Skeletal muscle satellite cell (primary cell): ENCODE results near the gene LAMB4.

Experiments
- H3K27me3 ChIP-seq: 2 replicates; pipeline ENCODE4 v1.7.0; 2013; ENCODE audit warnings: low read length; ENCODE audit not compliant: control insufficient read depth, insufficient read depth
- H3K36me3 ChIP-seq: 2 replicates; pipeline ENCODE4 v1.7.0; 2013; ENCODE audit warnings: mild to moderate bottlenecking, control low read depth, low read length; ENCODE audit not compliant: insufficient read depth
- H3K4me1 ChIP-seq: 2 replicates; pipeline ENCODE4 v1.7.0; 2013; ENCODE audit warnings: low read length; ENCODE audit not compliant: control insufficient read depth, insufficient read depth
- H3K4me2 ChIP-seq: 2 replicates; pipeline ENCODE4 v1.7.0; 2013; ENCODE audit warnings: mild to moderate bottlenecking, low read length
- H3K4me3 ChIP-seq: 2 replicates; pipeline ENCODE4 v1.7.0; 2013; ENCODE audit warnings: low read length
- H3K9ac ChIP-seq: 2 replicates; pipeline ENCODE4 v1.7.0; 2013; ENCODE audit warnings: mild to moderate bottlenecking, low read depth, low read length, moderate library complexity
- H3K9me3 ChIP-seq: replicated peaks from 2 replicates; pipeline ENCODE4 v1.7.0; 2013; ENCODE audit warnings: mild to moderate bottlenecking, control low read depth, low read length

Gene LAMB4

DNA sequence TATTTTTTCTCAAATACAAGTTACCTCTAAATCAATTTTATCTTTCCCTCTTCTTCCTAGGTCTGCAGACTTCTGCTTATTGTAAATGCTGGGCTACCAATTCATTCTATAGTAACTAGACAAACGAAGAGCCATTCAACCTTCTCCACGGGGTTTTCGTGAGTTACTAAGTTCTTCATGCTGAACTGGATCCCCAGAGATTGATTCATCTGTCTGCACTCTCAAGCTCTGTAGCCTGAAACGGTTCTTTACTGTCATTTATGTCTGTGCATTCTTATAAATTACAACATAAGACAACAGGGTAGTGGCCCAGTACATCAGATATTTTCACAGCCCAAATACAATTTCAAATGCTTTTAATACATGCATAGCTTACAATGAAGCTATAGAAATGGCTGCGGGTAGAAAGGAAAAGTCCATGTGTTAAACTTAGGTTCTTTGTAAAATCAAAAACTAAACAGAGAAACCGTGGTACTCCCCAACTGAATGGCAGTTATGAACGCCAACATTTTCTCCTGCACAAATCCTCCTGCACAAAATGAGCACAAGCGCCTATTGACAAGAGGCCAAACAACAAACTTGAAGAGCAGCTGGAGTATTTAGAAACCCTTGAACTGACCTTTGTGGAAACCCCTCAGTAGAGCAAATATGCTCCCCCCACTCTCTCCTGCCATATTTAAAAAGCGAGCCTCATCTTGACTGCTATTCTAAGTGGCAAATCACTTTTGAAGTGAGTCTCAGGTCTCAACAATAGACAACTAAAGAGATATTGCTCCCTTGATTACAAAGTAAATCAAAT lies 147.9 kb downstream of the LAMB4 start:
- no peaks in the 10 kb centered on the region for H3K9me3 ChIP-seq
- peaks cover 85% of the 10 kb centered on the region for H3K36me3 ChIP-seq
- peaks cover 7% of the 10 kb centered on the region for H3K4me1 ChIP-seq
- no peak overlapping the region for H3K4me2 ChIP-seq
- no peak overlapping the region for H3K9ac ChIP-seq
- H3K27me3 ChIP-seq = no peaks in the 10 kb centered on the region
- no peak overlapping the region for H3K4me3 ChIP-seq

DNA sequence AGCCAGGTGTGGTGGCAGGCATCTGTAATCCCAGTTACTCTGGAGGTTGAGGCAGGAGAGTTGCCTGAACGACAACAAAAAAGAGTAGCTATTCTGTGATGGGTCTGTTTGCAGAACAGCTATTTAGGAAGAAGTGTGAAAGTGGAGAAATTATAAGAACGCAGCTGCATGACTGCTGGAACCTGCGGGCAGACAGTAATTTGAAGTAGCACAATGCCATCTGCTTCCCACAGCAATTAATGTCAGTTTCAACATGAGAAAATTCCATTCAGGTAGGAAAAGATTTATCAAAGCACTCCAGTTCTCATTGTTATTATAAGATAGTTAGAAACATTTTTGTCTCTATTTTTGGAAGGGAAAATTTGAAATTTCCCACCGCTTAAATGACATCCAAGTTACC lies 148.7 kb downstream of the LAMB4 start:
- Histone ChIP-seq H3K36me3 (peaks cover 83% of the 10 kb centered on the region), H3K4me3 (no peak overlapping the region), H3K9me3 (no peaks in the 10 kb centered on the region), H3K27me3 (no peaks in the 10 kb centered on the region), H3K4me2 (no peak overlapping the region), H3K4me1 (peaks cover 7% of the 10 kb centered on the region), H3K9ac (no peak overlapping the region)

DNA sequence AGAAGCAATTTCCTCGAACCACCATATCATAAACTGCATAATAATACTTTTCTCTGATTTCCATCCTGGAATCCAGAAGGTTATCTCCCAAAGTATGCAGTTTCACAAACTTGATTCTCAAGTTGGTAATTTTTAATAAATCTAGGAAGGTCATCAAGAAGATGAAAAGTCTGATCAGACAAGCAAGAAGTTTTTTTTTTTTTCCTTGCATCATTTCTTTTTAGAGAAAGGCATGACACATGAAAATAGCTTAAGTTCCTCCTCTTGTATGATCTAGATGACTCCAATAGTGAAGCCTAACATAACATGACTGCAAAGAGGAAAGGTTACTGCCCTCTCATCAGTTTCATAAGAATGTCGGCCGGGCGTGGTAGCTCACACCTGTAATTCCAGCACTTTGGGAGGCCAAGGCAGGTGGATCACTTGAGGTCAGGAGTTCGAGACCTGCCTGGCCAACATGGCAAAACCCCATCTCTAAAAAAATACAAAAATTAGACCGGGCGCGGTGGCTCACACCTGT lies 149.4 kb downstream of the LAMB4 start:
- Histone ChIP-seq H3K9me3 (no peaks in the 10 kb centered on the region), H3K4me2 (no peak overlapping the region), H3K36me3 (peaks cover 83% of the 10 kb centered on the region), H3K4me1 (peaks cover 7% of the 10 kb centered on the region), H3K4me3 (no peak overlapping the region), H3K27me3 (no peaks in the 10 kb centered on the region), H3K9ac (no peak overlapping the region)

DNA sequence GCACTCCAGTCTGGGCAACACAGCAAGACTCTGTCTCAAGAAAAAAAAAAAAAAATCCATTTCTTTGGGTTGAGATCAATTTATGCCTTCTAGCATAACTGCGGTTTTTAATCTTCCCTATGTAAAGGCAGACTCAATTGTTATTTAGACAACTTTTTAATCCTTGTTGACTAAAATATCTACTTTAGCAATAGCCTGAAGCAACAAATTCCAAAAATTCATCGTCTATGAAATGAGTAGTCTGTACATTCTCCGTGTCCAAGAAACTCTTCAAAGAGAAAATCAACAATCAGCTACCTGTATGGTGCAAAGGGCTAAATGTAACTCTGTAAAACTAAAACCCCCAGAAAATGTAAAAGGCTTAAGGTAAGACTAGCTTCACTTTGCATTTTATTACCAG lies 150.0 kb downstream of the LAMB4 start:
- Histone ChIP-seq H3K9me3 (no peaks in the 10 kb centered on the region), H3K4me2 (no peak overlapping the region), H3K9ac (no peak overlapping the region), H3K27me3 (no peaks in the 10 kb centered on the region), H3K4me3 (no peak overlapping the region), H3K36me3 (peaks cover 87% of the 10 kb centered on the region), H3K4me1 (peaks cover 7% of the 10 kb centered on the region)

DNA sequence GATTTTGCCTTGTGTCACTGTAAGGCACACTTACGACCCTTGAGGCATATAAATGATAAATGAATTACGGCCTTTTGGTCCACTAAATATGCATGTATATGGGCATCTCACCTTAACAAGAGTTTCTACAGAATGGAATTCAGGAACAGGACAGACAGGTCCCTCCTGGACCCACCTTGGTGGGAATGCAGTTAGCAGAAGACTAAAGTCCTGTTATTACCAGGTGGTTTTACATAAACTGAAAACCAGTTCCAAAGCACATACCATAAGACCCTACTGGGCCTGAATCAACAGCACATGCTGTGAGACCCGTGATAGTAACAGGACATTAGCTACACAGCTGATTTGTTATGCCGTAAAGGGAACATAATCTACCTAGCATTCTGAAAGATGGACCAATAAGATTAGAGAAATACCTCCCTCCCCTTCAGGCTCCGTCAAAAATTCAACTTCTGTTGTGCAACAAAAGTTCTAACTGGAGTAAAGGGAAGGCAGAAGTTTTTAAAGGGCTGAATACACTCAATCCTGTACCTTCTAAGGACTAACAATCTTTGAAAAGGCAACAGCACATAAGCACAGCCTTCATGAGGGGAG lies 151.2 kb downstream of the LAMB4 start:
- Histone ChIP-seq H3K4me1 (peaks cover 7% of the 10 kb centered on the region), H3K27me3 (no peaks in the 10 kb centered on the region), H3K4me2 (no peak overlapping the region), H3K9me3 (no peaks in the 10 kb centered on the region), H3K36me3 (peaks cover 85% of the 10 kb centered on the region), H3K4me3 (no peak overlapping the region), H3K9ac (no peak overlapping the region)

DNA sequence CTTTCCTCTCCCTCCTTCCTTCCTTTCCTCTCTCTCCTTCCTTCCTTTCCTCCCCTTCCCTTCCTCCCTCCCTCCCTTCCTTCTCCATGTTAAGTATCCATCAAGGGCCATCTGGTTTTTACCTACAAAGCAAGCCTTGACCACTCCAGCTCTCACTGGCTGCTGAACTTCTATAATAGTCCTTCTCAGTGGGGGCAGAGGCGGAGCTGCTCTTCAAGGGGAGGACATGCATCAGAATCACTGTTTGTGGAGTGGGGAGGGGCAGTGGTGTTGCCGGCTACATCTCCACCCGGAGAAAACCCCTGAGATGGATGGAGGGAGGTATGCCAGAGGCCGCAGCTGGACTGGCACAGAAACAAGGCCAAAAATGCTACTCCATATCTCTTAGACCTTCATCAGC lies 153.1 kb downstream of the LAMB4 start:
- Histone ChIP-seq H3K36me3 (peaks cover 84% of the 10 kb centered on the region), H3K27me3 (no peaks in the 10 kb centered on the region), H3K9ac (no peak overlapping the region), H3K9me3 (no peaks in the 10 kb centered on the region), H3K4me3 (no peak overlapping the region), H3K4me1 (peaks cover 12% of the 10 kb centered on the region), H3K4me2 (no peak overlapping the region)

DNA sequence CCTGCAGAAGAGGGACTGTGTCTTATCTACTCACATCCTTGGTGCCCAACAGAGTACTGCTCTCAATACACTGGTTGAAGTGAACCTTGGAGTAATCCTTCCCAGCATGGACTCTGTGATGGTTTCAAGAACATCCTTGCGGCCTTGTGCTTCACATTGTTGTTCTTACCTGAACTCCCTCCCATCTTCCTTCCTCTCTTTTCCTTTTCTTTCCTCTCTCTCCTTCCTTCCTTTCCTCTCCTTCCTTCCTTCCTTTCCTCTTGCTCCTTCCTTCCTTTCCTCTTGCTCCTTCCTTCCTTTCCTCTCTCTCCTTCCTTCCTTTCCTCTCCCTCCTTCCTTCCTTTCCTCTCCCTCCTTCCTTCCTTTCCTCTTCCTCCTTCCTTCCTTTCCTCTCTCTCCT lies 153.5 kb downstream of the LAMB4 start:
- no peaks in the 10 kb centered on the region for H3K27me3 ChIP-seq
- H3K36me3 ChIP-seq = peaks cover 84% of the 10 kb centered on the region

DNA sequence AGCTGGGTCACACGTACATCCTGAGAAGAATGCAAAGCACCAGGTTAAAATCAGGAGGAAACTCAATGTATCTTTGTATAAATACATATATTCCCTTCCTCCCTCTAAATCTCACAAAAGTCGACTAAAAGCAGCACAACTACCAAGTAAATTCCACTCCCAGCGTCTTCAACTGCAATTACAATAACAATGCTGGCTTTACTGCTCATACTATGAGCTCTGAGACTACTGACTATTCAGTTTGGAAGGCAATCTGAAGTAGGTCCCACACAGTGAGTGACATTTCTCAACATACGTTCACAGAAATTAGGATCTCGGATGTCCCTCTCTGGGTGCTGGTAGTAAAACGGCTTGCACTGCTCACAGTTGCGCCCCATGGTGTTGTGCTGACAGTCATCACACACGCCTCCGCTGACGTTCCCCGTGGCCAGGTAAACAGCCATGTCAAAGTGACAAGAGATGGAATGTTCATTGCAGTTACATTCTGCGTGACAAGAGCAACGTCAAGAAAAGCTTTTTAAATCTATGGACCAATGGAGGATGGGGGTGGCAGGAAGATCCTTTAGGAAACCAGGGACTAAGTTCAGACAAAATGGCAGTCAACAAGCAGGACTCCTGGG lies 154.7 kb downstream of the LAMB4 start:
- no peak overlapping the region for H3K4me3 ChIP-seq
- no peaks in the 10 kb centered on the region for H3K27me3 ChIP-seq
- H3K9ac ChIP-seq = no peak overlapping the region
- no peaks in the 10 kb centered on the region for H3K9me3 ChIP-seq
- H3K4me1 ChIP-seq = peaks cover 22% of the 10 kb centered on the region
- no peak overlapping the region for H3K4me2 ChIP-seq
- H3K36me3 ChIP-seq = peaks cover 81% of the 10 kb centered on the region

More for the DNA sequence above, 153.5 kb downstream of the LAMB4 start:
- Histone ChIP-seq H3K4me1 (peaks cover 16% of the 10 kb centered on the region), H3K9ac (no peak overlapping the region), H3K4me3 (no peak overlapping the region), H3K9me3 (no peaks in the 10 kb centered on the region), H3K4me2 (no peak overlapping the region)

DNA sequence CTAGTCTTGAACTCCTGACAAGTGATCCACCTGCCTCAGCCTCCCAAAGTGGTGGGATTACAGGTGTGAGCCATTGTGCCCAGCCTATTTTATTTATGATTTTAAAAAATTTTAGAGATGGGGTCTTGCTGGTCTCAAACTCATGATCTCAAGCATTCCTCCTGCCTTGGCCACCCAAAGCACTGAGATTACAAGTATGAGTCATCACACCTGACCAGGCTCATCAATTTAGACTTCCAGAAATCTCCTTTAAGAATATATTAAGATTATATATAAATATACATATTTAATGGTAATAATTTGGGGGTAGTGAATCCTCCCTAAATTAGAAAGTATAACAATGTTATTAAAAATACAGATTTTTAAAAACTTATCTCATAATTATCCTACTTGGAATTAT lies 156.3 kb downstream of the LAMB4 start:
- no peak overlapping the region for H3K4me2 ChIP-seq
- H3K9me3 ChIP-seq = no peaks in the 10 kb centered on the region
- H3K4me3 ChIP-seq = no peak overlapping the region
- no peaks in the 10 kb centered on the region for H3K27me3 ChIP-seq
- H3K4me1 ChIP-seq = peaks cover 26% of the 10 kb centered on the region
- peaks cover 76% of the 10 kb centered on the region for H3K36me3 ChIP-seq
- H3K9ac ChIP-seq = no peak overlapping the region
